Right lung (tissue), 5 donors: ENCODE measurements around the gene GUCY1A2. TPM values are rescaled to one million over a fixed set of nuclear protein-coding genes. Genes with fewer than 3 reads are reported as not detected.
A peak's percentile ranks its signal among the peaks of the same experiment; 100 is the strongest.

Experiments
- DNase-seq, 2 donors: peaks; one replicate each; pipeline ENCODE4 v3.0.0-alpha.2; 2013
- polyA plus RNA-seq, 5 donors: library from polyadenylated mRNA; unstranded; fragments of 120-200 nt; gene quantifications; one replicate each; pipeline versions ENCODE4 v1.2.1 to v1.2.3, GENCODE V29; 2013; ENCODE audit warnings: inconsistent platforms in 1 of 5, low replicate concordance in 1 of 5; ENCODE audit not compliant: insufficient read length in 5 of 5, insufficient read depth in 1 of 5

Gene GUCY1A2
- polyA plus RNA-seq, 5 donors = 12.7 to 31.7 (median 26.8) TPM

- no peak for DNase-seq
Observed at GRCh38 chr11:107006076-107006833, 12.0 kb downstream of the GUCY1A2 start.

GRCh38 chr11:106999196-106999595 is 19.1 kb downstream of the GUCY1A2 start:
- DNase-seq = no peak

- DNase-seq = no peak
Observed at GRCh38 chr11:106998916-106999188, 19.4 kb downstream of the GUCY1A2 start.

GRCh38 chr11:106998116-106998915 is 20.0 kb downstream of the GUCY1A2 start:
- no peak for DNase-seq

- no peak for DNase-seq
Observed at GRCh38 chr11:106997227-106997626, 21.0 kb downstream of the GUCY1A2 start.

- no peak for DNase-seq
Observed at GRCh38 chr11:106996691-106997090, 21.6 kb downstream of the GUCY1A2 start.

- no peak for DNase-seq
Observed at GRCh38 chr11:106990331-106990730, 27.9 kb downstream of the GUCY1A2 start.

- DNase-seq = no peak
Observed at GRCh38 chr11:106989078-106989455, 29.2 kb downstream of the GUCY1A2 start.

- peak; percentile 69 to 75 for DNase-seq
Observed at GRCh38 chr11:106988151-106989077, 29.9 kb downstream of the GUCY1A2 start.

- DNase-seq = no peak
Observed at GRCh38 chr11:106986673-106987072, 31.6 kb downstream of the GUCY1A2 start.

- DNase-seq = no peak
Observed at GRCh38 chr11:106986261-106986660, 32.0 kb downstream of the GUCY1A2 start.

- no peak for DNase-seq
Observed at GRCh38 chr11:106983991-106984390, 34.3 kb downstream of the GUCY1A2 start.

GRCh38 chr11:106983261-106983660 is 35.0 kb downstream of the GUCY1A2 start:
- peak; percentile 66 to 74 for DNase-seq

- no peak for DNase-seq
Observed at GRCh38 chr11:106974831-106975230, 43.4 kb downstream of the GUCY1A2 start.

GRCh38 chr11:106971864-106972263 is 46.4 kb downstream of the GUCY1A2 start:
- no peak for DNase-seq

- DNase-seq = no peak
Observed at GRCh38 chr11:106969644-106970355, 48.5 kb downstream of the GUCY1A2 start.

- DNase-seq = no peak
Observed at GRCh38 chr11:106962995-106963394, 55.3 kb downstream of the GUCY1A2 start.

- DNase-seq = peak; percentile 62 to 64
Observed at GRCh38 chr11:106961518-106961917, 56.8 kb downstream of the GUCY1A2 start.

- DNase-seq = no peak
Observed at GRCh38 chr11:106961048-106961447, 57.2 kb downstream of the GUCY1A2 start.

- no peak for DNase-seq
Observed at GRCh38 chr11:106959800-106960199, 58.5 kb downstream of the GUCY1A2 start.

GRCh38 chr11:106959386-106959785 is 58.9 kb downstream of the GUCY1A2 start:
- DNase-seq = no peak
